HK-2 (cell line): ENCODE data around the gene KISS1R.
"Not testable (repeated sequence)": the region's sequence is repeated elsewhere in the genome, so short reads cannot be mapped to it uniquely, and the experiment has no call there.

Experiments
- DNase-seq: peaks from one replicate; pipeline ENCODE4 v3.0.0-alpha.2; 2018; ENCODE audit not compliant: unreplicated experiment

KISS1R gene

DNA sequence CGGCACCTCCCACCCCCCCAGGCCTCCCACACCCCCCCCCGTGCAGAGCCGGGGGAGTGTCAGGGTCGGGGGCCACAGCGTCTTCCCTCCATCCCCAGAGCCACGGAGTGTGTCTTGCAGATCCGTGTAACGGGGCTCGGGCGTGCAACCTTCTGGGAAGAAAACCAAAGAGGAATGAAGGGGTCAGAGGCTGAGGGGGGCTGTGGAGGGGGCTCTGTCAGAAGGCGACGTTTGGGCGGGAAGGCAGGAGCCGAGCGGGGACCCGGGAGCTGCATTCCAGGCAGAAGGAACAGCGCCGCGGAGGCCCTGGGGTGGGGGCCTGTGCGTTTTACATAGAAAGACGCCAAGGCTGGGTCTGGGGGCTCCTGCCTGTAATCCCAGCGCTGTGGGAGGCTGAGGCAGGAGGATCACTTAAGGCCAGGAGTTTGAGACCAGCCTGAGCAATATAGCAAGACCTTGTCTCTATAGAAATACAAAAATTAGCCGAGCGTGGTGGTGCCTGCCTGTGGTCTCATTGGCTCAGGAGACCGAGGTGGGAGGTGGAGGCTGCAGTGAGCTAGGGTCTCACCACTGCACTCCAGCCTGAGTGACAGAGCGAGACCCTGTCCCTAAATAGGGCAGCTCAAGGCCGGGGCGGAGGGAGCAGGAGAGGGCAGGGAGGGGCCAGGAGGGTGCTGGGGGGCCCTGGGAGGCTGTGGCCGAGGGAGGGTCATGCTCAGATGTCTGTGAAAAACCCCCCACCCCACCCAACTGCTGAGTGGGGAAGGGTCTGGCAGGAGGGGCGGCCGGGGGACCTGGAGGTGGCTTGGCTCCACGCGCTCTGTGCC is 36.5 kb downstream of the KISS1R start:
- no peak for DNase-seq

DNA sequence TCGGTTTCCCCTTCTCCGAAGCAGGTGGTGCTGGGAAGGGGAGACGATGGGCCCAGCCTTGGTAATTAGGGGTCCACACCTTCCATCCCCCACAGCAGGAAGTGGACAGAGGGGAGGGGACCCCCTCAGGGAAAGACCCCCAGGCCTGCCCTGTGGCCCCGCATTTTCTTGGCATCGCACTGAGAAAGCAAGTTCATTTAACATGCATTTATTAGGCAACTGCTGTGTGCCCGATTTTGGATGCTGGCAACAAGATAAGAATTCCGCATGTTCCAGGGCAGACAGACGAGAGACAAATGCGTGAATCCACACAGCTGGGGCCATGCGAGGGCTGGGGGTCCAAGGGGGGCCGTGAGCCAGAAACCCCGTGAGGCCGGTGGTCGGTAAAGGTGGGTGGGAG is 37.1 kb downstream of the KISS1R start:
- no peak for DNase-seq

DNA sequence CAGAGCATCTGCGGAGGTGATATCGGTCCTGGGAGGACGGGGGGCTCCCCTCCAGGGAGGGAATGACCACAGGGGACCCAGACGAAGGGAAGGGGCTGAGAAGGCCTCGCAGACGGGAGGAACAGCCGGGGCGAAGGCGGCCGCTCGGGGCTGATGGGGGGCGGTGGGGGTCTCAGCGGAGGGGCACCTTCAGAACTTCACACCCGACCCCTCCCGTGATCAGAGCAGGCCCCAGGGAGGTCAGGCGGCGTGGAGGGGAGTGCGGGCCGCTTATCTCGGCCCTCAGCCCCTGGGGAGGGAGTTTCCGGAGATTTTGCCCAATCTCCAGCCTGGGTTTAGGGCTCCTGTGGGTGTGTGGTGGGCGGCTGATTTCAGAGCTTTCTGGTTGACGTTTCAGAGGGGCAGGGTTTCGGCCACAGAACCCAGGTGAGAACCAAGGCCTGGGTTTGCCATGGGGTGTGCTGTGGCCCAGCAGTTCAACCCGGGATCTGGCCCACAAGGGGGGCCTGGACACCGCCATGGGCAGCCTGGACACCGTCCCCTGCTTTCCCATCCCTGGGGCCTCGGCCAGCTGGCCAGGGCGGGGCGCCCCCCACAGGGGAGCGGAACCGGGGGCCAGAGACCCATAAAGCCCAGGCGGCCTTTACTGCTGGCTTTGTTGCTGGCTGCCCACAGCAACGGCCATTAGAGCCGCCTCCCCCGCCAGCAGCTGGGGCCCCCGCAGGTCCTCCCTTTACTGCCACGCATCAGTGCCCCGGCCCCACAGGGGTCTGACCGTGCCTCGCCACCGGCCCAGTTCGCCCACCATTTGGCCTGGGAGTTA is 37.8 kb downstream of the KISS1R start:
- DNase-seq, result no peak

DNA sequence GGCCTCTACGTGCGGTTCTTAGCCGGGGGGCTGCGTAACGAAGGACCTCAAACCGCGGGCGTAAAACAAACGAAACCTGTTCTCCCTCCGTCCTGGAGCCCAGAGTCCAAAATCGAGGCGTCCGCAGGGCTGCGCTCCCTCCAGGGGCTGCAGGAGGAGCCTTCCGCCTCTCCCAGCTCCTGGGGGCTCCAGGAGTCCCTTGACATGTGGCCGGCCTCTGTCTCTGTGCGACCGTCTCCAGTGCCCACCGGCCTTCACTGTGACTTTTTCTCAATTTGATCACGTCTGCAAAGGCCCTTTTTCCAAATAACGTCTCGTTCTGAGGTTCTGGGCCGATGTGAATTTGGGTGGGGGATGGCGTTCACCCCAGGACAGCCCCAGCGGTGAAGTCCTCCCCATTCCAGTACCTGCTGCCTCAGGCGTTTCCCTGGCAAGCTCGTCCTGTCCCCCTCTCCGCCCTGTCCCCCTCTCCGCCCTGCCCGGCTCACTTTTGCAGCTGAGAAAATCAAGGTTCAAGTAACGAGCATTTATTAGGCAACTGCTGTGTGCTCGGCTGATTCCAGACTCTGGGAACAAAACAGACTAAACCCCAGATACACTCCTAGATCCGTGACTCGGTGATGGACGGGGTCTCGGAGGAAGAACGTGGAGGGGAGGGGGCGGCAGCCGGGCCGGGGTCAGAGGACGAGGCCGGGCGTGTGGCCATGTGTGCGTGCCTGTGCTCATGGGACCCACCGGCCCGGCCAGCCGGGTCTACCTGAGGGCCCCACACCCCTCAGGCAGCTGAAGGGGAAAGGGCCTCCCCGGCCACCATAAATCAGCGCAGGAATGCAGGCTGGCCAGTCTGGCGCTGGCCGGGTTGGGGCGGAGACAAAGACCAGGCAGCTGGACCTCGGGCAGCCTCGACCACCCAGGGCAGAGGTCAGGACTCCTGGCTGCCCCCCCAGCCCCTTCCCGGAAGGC is 39.0 kb downstream of the KISS1R start:
- no peak for DNase-seq

DNA sequence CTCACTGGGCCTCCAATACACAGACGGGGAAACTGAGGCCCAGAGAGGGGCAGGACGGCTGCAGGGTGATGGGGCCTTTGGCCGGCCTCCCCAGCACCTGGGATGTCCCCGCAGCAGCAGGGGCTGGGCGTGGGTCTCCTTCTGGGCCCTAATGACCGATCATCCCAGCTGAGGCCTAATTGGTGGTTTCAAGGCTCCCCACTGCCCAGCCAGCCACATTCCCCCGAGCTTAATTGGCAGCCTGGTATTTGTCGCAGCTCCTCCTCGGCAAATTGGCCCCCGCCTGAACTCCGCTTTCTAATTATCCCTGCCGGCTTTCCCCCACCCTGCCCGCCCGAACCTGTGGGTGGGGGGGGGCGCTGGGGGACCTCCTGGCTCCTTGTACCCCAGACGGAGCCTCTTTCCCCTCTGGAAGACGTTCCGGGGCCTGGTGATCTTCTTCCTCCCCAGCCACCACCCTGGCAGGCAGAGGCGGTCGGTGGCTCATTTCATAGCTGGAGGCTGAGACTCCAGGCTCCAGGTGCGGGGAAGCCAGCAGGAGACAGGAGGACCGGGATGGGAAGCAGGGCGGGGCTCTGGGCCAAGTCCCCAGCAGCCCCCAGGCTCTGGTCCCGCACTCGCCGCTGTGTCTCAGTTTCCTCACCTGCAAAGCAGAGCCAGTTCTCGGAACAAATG is 39.8 kb downstream of the KISS1R start:
- DNase-seq, result peak; percentile 27

DNA sequence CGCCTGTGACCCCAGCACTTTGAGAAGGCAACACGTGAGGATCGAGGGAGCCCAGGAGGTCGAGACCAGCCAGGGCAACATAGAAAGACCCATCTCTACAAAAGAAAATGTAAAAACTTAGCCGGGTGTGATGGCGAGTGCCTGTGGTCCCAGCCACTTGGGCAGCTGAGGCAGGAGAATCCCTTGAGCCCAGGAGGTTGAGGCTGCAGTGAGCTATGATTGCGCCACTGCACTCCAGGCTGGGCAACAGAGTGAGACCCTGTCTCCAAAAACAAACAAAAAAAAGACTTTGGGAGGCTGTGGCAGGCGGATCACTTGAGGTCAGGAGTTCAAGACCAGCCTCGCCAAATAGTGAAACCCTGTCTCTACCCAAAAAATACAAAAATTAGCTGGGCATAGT is 40.4 kb downstream of the KISS1R start:
- not testable (repeated sequence) for DNase-seq

DNA sequence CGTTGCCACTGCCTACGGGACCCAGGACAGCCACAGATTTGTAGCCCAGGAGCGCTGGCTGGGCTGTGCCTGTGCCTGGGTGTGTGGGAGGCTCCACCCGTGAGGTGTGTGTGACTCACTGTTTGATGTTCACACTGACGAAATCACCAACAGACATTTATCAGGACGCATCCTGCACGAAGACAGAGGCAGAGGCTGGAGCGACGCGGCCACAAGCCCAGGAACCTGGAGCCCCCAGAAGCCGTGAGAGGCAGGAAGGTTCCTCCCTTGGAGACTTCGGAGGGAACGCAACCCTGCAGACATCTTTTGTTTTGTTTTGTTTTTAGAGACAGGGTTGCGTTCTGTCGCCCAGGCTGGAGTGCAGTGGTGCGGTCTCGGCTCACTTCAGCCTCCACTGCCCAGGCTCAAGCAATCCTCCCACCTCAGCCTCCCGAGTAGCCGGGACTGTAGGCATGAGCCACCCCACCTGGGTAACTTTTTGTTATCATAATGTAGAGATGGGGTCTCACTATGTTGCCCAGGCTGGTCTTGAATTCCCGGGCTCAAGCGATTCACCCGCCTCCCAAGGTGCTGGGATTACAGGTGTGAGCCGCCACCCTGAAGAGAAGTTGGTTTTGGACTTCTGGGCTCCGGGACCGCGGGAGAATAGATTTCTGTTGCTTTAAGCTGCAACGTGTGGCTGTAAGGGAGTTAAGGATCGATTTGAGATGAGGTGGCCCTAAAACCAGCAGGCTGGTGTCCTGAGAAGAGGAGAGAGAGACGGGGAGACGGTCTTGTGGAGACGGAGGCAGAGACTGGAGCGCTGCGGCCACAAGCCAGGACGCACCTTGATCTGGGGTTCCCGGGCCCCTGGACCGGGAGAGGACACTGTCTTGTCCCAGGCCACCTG is 42.1 kb downstream of the KISS1R start:
- DNase-seq, result no peak

DNA sequence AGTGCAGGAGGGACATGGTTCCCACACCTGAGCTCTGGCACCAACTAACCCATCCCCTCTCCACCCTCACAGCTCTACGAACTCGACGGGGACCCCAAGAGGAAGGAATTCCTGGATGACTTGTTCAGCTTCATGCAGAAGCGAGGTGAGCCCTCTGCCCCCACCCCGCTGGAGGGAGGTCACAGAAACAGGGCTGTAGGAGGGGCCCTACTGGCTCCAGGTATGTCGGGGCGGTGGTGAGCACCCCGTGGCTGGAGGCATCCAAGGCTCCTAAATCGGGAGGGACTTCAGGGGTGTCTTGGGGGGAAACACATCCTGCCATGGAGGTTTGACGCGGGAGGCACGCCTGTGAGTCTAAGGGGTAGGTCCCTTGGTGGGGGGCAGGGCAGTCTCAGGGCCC is 42.9 kb downstream of the KISS1R start:
- no peak for DNase-seq

DNA sequence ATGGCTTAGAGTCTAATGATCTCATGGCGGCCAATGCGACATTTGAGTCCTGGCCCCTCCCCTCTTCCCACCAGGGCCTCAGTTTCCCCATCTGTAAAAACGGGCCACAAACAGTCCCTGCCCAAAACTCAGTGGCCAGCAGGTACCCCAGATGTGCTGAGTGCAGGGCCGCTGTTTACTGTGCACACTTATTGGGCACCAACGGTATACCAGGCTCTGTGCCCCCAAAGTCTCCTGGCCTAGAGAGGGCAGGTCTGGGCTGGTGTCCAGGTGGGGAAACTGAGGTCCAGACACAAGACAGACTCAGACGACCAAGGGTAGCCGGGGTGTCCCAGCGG is 43.4 kb downstream of the KISS1R start:
- DNase-seq, result no peak

DNA sequence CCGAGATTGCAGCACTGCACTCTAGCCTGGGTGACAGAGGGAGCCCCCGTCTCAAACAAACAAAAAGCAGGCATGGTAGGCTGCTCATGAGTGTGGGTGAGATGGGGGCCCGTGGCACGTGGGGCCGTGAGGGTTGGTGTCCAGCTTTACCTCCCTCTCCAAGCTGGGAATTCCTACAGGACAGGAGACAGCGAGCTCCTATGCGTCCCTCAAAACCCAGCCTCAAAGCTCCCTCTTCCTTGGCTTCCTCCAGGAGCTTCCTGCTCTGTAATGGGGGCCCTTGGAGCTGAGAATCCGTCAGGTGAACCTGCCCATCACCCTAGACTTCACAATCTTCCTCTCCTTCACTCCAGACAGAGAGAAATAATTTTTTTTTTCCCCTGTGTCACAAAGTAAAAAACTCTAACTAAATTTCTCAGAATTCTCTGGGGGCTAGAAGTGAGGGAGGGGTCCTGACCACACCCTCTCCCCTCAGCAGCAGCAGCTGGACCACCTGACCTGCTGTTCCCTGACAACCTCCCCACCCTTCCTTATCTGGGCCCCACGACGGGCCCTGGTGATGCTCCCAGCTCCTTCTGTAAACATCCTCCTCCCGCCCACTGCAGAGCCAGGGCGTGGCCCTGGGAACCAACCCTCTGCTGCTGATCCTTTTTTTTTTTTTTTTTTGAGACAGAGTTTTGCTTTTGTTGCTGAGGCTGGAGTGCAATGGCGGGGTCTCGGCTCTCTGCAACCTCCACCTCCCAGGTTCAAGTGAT is 44.9 kb downstream of the KISS1R start:
- DNase-seq, result no peak

DNA sequence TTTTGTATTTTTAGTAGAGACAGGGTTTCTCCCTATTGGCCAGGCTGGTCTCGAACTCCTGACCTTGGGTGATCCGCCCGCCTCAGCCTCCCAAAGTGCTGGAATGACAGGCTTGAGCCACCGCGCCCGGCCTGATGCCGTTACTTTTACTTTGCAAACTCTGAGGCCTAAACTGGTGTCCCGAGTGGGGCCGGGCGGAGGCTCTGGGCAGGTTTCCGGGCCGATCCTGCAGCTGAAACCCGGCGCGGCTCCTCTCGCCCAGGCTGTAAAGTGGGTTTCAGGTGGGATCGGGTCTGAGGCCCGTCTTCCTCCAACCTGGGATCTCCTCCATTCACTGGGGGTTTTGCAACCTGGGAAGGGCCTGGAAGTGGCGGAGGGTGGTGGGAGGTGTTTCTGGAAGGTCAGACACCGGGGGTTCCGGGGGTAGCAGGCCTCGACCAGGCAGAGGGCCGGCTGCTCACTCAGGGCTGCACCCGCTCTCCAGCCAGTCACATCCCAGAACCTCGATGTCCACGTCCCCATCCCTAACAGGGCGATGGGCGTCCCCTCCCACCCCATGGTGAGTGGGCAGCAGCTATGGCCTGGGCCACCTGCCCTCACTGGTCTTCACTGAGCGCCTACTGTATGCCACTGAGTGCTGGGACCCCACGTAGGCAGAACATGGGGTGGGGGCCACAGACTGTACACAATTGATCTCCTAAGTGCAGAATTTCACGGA is 45.7 kb downstream of the KISS1R start:
- no peak for DNase-seq

DNA sequence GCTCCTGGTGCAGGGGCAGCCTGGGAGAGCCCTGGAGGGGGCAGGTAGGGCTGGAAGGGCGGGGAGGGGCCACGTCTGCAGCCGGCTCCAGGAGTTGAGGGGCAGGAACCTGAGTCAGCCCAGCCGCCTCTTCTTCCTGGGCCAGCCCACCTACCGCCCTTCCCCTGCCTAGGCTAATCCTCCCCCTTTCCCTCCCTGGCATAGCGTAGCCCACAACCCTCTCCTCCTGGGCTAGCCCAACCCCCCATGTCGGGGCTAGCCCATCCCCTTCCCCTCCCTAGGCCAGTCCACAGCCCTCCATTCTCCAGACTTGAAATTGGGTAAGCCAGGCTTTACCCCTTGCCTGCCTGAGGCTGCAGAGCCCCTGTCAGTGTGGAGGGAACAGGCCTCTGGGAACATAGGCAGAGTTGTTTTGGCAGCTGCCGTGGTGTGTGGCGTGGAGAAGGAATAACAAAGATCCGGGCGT is 46.4 kb downstream of the KISS1R start:
- peak; percentile 22 for DNase-seq

DNA sequence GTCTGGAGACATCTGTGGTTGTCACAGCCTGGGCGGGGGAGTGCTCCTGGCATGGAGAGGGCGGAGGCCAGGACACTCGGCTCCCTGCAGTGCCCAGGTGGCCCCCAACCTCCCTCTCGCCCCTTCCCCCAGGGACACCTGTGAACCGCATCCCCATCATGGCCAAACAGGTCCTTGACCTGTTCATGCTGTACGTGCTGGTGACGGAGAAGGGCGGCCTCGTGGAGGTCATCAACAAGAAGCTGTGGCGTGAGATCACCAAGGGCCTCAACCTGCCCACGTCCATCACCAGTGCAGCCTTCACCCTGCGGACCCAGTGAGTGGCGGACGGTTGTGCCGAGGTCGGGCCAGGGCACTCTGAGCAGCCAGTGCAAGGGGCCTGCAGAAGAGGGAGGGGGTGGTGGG is 47.0 kb downstream of the KISS1R start:
- no peak for DNase-seq

DNA sequence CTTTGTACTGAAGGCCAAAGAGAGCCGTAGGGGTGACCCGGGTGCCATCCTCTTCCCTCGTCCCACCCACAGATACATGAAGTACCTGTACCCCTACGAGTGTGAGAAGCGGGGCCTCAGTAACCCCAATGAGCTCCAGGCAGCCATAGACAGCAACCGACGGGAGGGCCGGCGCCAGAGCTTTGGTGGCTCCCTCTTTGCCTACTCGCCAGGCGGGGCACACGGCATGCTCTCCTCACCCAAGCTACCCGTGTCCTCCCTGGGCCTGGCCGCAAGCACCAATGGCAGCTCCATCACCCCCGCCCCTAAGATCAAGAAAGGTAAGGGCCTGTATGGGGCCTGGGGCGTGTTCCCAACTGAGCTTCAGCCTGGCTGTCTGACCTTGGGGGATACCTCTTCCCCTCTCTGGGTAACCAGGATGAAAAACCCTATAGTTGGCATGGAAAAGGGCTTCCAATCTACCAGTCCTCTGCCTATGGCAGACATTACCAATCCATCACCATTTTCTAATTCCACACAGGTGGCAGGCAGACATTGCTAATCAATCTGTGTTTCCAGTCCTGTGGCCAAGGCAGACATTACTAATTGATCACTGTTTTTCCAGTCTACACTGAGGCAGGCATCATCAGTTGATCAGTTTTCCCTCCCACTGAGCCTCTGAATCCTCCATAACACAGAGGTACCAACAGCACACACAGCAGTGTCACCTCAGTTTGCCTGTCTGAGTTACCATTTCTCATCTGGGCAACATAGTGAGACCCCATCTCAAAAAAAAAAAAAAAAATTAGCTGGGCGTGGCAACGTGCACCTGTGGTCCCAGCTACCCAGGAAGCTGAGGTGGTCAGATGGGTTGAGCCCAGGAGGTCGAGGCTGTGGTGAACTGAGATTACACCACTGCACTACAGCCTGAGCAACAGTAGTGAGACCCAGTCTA is 47.9 kb downstream of the KISS1R start:
- no peak for DNase-seq

DNA sequence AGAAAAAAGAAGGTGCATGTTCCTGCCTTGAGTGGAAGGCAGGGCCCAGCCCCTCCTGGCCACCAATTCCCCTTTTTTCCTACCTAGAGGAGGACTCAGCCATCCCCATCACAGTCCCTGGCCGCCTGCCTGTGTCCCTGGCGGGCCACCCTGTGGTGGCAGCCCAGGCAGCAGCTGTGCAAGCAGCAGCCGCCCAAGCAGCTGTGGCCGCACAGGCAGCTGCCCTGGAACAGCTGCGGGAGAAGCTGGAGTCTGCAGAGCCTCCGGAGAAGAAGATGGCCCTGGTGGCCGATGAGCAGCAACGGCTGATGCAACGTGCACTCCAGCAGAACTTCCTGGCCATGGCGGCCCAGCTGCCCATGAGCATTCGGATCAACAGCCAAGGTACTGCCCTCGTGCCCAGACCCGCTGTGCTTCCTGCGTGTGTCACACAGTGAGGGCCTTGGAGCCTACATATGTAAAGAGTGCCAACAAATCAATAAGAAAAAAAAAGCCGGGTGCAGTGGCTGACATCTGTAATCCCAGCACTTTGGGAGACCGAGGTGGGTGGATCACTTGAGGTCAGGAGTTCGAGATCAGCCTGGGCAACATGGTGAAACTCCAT is 49.5 kb downstream of the KISS1R start:
- no peak for DNase-seq
